ENCODE data around the gene HOXA13.

HOXA13 gene

DNA sequence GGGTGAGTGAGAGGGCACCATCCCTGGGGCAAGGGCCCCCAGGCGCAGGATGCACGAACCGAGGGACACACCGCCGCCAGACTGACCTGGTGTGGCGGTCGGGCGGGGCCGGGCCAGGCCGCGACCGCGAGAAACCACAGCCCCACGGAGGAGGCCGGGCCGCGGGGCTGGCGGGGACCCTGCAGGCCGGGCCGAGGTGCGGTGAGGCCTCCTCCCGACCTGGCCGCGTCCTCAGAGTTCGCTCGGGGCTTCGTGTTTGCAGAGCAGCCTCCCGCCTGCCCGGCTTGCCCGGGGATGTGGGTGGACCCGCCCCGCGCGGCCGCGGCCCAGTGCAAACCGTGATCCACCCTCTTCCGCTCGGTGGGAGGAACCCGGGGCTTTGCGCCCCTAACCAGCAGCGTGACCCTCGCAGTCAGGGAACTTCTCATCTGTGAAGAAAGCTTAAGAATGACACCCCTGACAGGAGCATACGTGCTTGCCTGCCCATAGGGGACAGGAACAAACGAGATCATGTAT lies 20.6 kb upstream of the HOXA13 start:
- in situ Hi-C loops (cut with MboI; ENCODE audit: low sequenced_read_pairs, unreplicated experiment): loop anchor here (25.0 kb wide), 1 partner anchor 567 kb away; no protein-coding TSS in a partner anchor
- TF ChIP-seq, protein P1, sequence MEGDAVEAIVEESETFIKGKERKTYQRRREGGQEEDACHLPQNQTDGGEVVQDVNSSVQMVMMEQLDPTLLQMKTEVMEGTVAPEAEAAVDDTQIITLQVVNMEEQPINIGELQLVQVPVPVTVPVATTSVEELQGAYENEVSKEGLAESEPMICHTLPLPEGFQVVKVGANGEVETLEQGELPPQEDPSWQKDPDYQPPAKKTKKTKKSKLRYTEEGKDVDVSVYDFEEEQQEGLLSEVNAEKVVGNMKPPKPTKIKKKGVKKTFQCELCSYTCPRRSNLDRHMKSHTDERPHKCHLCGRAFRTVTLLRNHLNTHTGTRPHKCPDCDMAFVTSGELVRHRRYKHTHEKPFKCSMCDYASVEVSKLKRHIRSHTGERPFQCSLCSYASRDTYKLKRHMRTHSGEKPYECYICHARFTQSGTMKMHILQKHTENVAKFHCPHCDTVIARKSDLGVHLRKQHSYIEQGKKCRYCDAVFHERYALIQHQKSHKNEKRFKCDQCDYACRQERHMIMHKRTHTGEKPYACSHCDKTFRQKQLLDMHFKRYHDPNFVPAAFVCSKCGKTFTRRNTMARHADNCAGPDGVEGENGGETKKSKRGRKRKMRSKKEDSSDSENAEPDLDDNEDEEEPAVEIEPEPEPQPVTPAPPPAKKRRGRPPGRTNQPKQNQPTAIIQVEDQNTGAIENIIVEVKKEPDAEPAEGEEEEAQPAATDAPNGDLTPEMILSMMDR (IDR thresholded peaks at IDR 0.05; ENCODE audit: borderline replicate concordance, control extremely low read depth, extremely low read depth, insufficient read depth, missing control alignments): no peak
- DNase-seq (ENCODE audit: low spot score): no peak

DNA sequence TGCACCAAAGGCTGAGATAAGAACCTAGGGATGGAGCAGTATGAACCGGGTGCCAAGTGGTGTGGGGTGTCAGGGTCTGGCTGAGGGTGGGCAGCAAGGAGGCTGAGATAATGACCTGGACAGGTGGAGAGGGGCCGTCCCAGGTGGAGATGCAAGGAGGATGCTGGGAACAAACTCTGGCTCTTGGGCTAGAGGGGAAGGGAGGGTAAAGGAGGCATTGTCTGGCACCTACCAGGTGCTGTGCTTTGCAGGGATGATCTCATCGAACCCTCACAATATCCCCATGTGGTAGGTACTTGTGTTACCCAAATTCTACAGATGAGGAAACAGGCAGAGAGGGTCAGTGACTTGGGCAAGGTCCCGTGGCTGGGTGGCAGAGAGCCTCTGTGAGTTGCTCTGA lies 19.9 kb upstream of the HOXA13 start:
- in situ Hi-C loops (cut with MboI; ENCODE audit: low sequenced_read_pairs, unreplicated experiment): loop anchor here (25.0 kb wide), 1 partner anchor 567 kb away; no protein-coding TSS in a partner anchor
- TF ChIP-seq, protein P1 (IDR thresholded peaks at IDR 0.05; ENCODE audit: borderline replicate concordance, control extremely low read depth, extremely low read depth, insufficient read depth, missing control alignments): no peak

GRCh38 chr7:27217951-27218350 lies 18.1 kb upstream of the HOXA13 start:
- no peak for DNase-seq (ENCODE audit: low spot score)
- TF ChIP-seq, protein P1 (IDR thresholded peaks at IDR 0.05; ENCODE audit: borderline replicate concordance, control extremely low read depth, extremely low read depth, insufficient read depth, missing control alignments): no peak
- in situ Hi-C loops (cut with MboI; ENCODE audit: low sequenced_read_pairs, unreplicated experiment): loop anchor here (25.0 kb wide), 1 partner anchor 569 kb away; no protein-coding TSS in a partner anchor

More for the DNA sequence above, 19.9 kb upstream of the HOXA13 start:
- DNase-seq (ENCODE audit: low spot score): no peak

DNA sequence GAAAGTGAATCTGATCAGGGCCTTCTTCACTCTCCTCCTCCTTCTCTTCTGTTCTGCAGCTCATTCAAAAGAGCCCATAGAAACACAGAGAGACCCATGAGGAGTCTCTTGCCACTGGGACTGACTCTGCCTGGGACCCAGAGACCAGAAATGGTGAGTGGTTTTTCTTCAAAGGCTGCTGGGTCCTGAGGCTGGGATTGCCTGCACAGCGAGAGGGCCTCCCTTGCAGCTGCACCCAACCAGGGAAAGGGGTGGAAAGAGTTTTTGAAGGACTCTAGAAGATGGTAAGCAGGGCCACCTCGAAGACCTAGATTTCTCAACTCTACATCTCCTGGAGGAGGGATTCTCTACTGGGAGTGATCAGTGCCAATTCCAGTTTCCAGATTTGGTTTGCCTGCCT lies 15.5 kb upstream of the HOXA13 start:
- TF ChIP-seq, protein P1 (IDR thresholded peaks at IDR 0.05; ENCODE audit: borderline replicate concordance, control extremely low read depth, extremely low read depth, insufficient read depth, missing control alignments): no peak
- in situ Hi-C loops (cut with MboI; ENCODE audit: low sequenced_read_pairs, unreplicated experiment): loop anchor here (25.0 kb wide), 1 partner anchor 572 kb away; no protein-coding TSS in a partner anchor
- DNase-seq (ENCODE audit: low spot score): no peak

- DNase-seq (ENCODE audit: low spot score): no peak
- in situ Hi-C loops (cut with MboI; ENCODE audit: low sequenced_read_pairs, unreplicated experiment): loop anchor here (25.0 kb wide), 1 partner anchor 573 kb away; no protein-coding TSS in a partner anchor
Measured at GRCh38 chr7:27214239-27214950, 14.5 kb upstream of the HOXA13 start.

GRCh38 chr7:27213433-27214238 lies 13.7 kb upstream of the HOXA13 start:
- TF ChIP-seq, protein P1 (IDR thresholded peaks at IDR 0.05; ENCODE audit: borderline replicate concordance, control extremely low read depth, extremely low read depth, insufficient read depth, missing control alignments): no peak
- no peak for DNase-seq (ENCODE audit: low spot score)
- in situ Hi-C loops (cut with MboI; ENCODE audit: low sequenced_read_pairs, unreplicated experiment): loop anchor here (25.0 kb wide), 1 partner anchor 574 kb away; no protein-coding TSS in a partner anchor

More at GRCh38 chr7:27214239-27214950, 14.5 kb upstream of the HOXA13 start:
- TF ChIP-seq, protein P1 (IDR thresholded peaks at IDR 0.05; ENCODE audit: borderline replicate concordance, control extremely low read depth, extremely low read depth, insufficient read depth, missing control alignments): no peak
